H1 (cell line): ENCODE data around the gene PIEZO1. TPM values are rescaled to one million over a fixed set of nuclear protein-coding genes. Genes with fewer than 3 reads are reported as not detected.

Experiments
- ASH2L ChIP-seq: fragments of 200-600, 300-600 bp; sonication (generic); IDR thresholded peaks from one replicate; pipeline ENCODE4 v1.7.1; 2017; ENCODE audit warnings: low read length
- BCL11A ChIP-seq, 2 experiments: IDR thresholded peaks; one replicate each; pipeline ENCODE4 v1.6.1; 2011; ENCODE audit warnings: low read depth in 2 of 2, low read length in 2 of 2, mild to moderate bottlenecking in 2 of 2
- CBX5 ChIP-seq: fragments of 300-800, 300-1000 bp; sonication (generic); IDR thresholded peaks from 2 replicates; pipeline ENCODE4 v1.7.1; 2016; ENCODE audit warnings: antibody characterized with exemption, low read length, low read depth
- CEBPB ChIP-seq: IDR thresholded peaks from 2 replicates; pipeline ENCODE4 v1.6.1; 2012; ENCODE audit warnings: low read depth, low read length
- CHD2 ChIP-seq: IDR thresholded peaks from 2 replicates; pipeline ENCODE4 v1.6.1; 2012; ENCODE audit warnings: low read length, improper control_type of control experiment
- CREB1 ChIP-seq: IDR thresholded peaks from 2 replicates; pipeline ENCODE4 v1.6.1; 2012; ENCODE audit warnings: inconsistent platforms
- EGR1 ChIP-seq: IDR thresholded peaks from 2 replicates; pipeline ENCODE4 v1.6.1; 2011; ENCODE audit warnings: low read depth, low read length, borderline replicate concordance
- EZH2 ChIP-seq: fragments of 200-600 bp; sonication (generic); IDR thresholded peaks from 2 replicates; pipeline ENCODE4 v1.7.1; 2012; ENCODE audit warnings: low read depth, mild to moderate bottlenecking, moderate library complexity, low read length, inconsistent platforms; ENCODE audit not compliant: severe bottlenecking
- FOSL1 ChIP-seq: IDR thresholded peaks from 2 replicates; pipeline ENCODE4 v1.6.1; 2011; ENCODE audit warnings: mild to moderate bottlenecking, low read depth, low read length, moderate library complexity; ENCODE audit not compliant: insufficient read depth
- JUND ChIP-seq: IDR thresholded peaks from 2 replicates; pipeline ENCODE4 v1.6.1; 2011; ENCODE audit warnings: mild to moderate bottlenecking, improper control_type of control experiment, low read length
- KDM1A ChIP-seq: fragments of 200-600, 300-600 bp; sonication (generic); IDR thresholded peaks from 2 replicates; pipeline ENCODE4 v1.7.1; 2016; ENCODE audit warnings: mild to moderate bottlenecking, low read length, borderline replicate concordance
- KDM5A ChIP-seq: fragments of 200-600 bp; IDR thresholded peaks from 2 replicates; pipeline ENCODE4 v1.7.1; 2012; ENCODE audit warnings: mild to moderate bottlenecking, low read length, inconsistent platforms, mixed read lengths
- POLR2AphosphoS5 ChIP-seq: IDR thresholded peaks from 2 replicates; pipeline ENCODE4 v1.6.1; 2011; ENCODE audit warnings: low read depth, low read length
- RAD21 ChIP-seq, 2 experiments: IDR thresholded peaks in 1 of 2; conservative IDR thresholded peaks in 1 of 2; 2 replicates each; pipeline ENCODE4 v1.6.1; 2011; ENCODE audit warnings: low read depth in 2 of 2, low read length in 2 of 2, improper control_type of control experiment in 1 of 2, inconsistent platforms in 1 of 2, mild to moderate bottlenecking in 1 of 2, moderate library complexity in 1 of 2
- RXRA ChIP-seq: IDR thresholded peaks from 2 replicates; pipeline ENCODE4 v1.6.1; 2011; ENCODE audit warnings: low read depth, mild to moderate bottlenecking, low read length, moderate library complexity; ENCODE audit not compliant: insufficient read depth
- SIN3A ChIP-seq, 2 experiments: IDR thresholded peaks in 1 of 2; conservative IDR thresholded peaks in 1 of 2; 2 replicates each; pipeline ENCODE4 v1.6.1; 2011 to 2012; ENCODE audit warnings: low read length in 2 of 2, improper control_type of control experiment in 1 of 2, low read depth in 1 of 2, mild to moderate bottlenecking in 1 of 2
- SIRT6 ChIP-seq: IDR thresholded peaks from one replicate; pipeline ENCODE4 v1.7.1; 2012; ENCODE audit warnings: low read length, inconsistent platforms
- SP1 ChIP-seq: IDR thresholded peaks from 2 replicates; pipeline ENCODE4 v1.6.1; 2011; ENCODE audit warnings: low read depth, low read length
- SP2 ChIP-seq: IDR thresholded peaks from 2 replicates; pipeline ENCODE4 v1.6.1; 2012; ENCODE audit warnings: mild to moderate bottlenecking, low read length, inconsistent platforms
- SP4 ChIP-seq: IDR thresholded peaks from 2 replicates; pipeline ENCODE4 v1.6.1; 2012; ENCODE audit warnings: low read length, inconsistent platforms
- TAF1 ChIP-seq: IDR thresholded peaks from 2 replicates; pipeline ENCODE4 v1.6.1; 2011; ENCODE audit warnings: mild to moderate bottlenecking, low read depth, low read length
- TBP ChIP-seq: IDR thresholded peaks from 2 replicates; pipeline ENCODE4 v1.6.1; 2011; ENCODE audit warnings: low read depth, low read length, improper control_type of control experiment
- TEAD4 ChIP-seq: IDR thresholded peaks from 2 replicates; pipeline ENCODE4 v1.6.1; 2012; ENCODE audit warnings: low read depth, low read length, inconsistent platforms, mixed read lengths
- polyA plus RNA-seq, 7 experiments: library from polyadenylated mRNA; depleted of rRNA in 3 of 7; stranded (reverse) in 5 of 7; unstranded in 2 of 7; fragments of >200 nt in 5 of 7; fragments of 200-250 nt in 2 of 7; gene quantifications; 1 replicate in 5 of 7; 2 replicates in 1 of 7; 4 replicates in 1 of 7; pipeline versions ENCODE4 v1.2.1 to v1.2.3, GENCODE V29; 2011 to 2013; ENCODE audit warnings: missing spikeins in 2 of 7, mixed read lengths in 2 of 7
- total RNA-seq: library from RNA; stranded (reverse); fragmentation: NEBNext Ultra II Directional; extraction: Animal tissue kit (Norgen Biotek cat#: 25700); gene quantifications from 2 replicates; pipeline ENCODE4 v1.2.1, GENCODE V29; 2021
- TF ChIP-seq, protein P1 (sequence below), 3 experiments: IDR thresholded peaks; 1 replicate in 2 of 3; 2 replicates in 1 of 3; pipeline versions ENCODE4 v1.5.1 to v1.6.1; 2011; ENCODE audit warnings: low read length in 3 of 3, mild to moderate bottlenecking in 3 of 3, inconsistent platforms in 2 of 3, low read depth in 1 of 3, moderate library complexity in 1 of 3; ENCODE audit not compliant: insufficient read depth in 1 of 3; ENCODE audit errors: control extremely low read depth in 1 of 3

Gene PIEZO1
- total and polyA plus RNA-seq, 2 of the 8 experiments (the other 6 are each of a cell fraction or from before 2014, with no cell fraction given) = 42.3 to 67.5 TPM

DNA sequence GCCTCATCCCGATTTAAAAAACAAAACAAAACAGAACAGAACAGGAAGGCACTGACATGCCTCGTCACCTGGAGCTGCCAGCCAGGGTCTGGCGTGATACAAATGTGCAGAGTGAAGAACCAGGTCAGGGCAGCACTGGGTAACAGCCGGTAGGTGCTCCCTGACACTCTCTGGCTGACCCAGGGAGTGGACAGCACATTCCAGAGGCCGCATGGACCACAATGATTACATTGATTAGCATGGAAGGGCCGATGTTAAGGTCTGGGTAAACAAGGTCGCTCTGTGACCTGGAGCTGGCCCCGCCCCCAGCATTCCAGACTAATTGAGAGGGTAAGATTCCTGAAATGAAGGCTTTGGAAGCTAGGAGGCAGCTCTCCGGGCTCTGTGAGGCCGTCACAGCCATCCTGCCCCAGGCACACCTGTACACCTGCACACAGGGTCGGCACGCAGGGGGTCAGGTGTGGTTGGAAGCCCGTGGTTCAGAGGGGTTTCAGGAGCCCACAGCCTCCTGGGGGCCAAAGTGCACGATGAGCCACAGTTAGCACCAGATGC, 21.4 kb downstream of the PIEZO1 start (continued):
- TF ChIP-seq, protein P1, sequence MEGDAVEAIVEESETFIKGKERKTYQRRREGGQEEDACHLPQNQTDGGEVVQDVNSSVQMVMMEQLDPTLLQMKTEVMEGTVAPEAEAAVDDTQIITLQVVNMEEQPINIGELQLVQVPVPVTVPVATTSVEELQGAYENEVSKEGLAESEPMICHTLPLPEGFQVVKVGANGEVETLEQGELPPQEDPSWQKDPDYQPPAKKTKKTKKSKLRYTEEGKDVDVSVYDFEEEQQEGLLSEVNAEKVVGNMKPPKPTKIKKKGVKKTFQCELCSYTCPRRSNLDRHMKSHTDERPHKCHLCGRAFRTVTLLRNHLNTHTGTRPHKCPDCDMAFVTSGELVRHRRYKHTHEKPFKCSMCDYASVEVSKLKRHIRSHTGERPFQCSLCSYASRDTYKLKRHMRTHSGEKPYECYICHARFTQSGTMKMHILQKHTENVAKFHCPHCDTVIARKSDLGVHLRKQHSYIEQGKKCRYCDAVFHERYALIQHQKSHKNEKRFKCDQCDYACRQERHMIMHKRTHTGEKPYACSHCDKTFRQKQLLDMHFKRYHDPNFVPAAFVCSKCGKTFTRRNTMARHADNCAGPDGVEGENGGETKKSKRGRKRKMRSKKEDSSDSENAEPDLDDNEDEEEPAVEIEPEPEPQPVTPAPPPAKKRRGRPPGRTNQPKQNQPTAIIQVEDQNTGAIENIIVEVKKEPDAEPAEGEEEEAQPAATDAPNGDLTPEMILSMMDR (IDR thresholded peaks at IDR 0.05; ENCODE audit: control extremely low read depth in 1 of 3, insufficient read depth in 1 of 3, low read depth in 1 of 3, low read length in 3 of 3) = peak in 1 of 3 experiments; percentile 40; a peak in 1 of 4 replicates
- TF ChIP-seq SIN3A (conservative IDR thresholded peaks at IDR 0.05 in 1 of 2, IDR thresholded peaks at IDR 0.05 in 1 of 2; ENCODE audit: low read depth in 1 of 2, low read length in 2 of 2) (peak; percentile 35 to 82; a peak in 2 of 4 replicates), RXRA (0 out of 2 replicates have a peak, but pooled peaks have one; percentile 41), TEAD4 (peak; percentile 93), JUND (peak; percentile 33; the same call in 1 of the 2 replicates), POLR2AphosphoS5 (no peak), ASH2L (peak; percentile 52), EZH2 (no peak), EGR1 (0 out of 2 replicates have a peak, but pooled peaks have one; percentile 6), SP1 (peak; percentile 68), CBX5 (no peak), CEBPB (no peak), BCL11A (IDR thresholded peaks at IDR 0.05; ENCODE audit: low read depth in 2 of 2, low read length in 2 of 2) (peak in 1 of 2 experiments; percentile 6), RAD21 (IDR thresholded peaks at IDR 0.05 in 1 of 2, conservative IDR thresholded peaks at IDR 0.05 in 1 of 2; ENCODE audit: low read depth in 2 of 2, low read length in 2 of 2) (no peak; a peak in 2 of 4 replicates), KDM1A (no peak), KDM5A (no peak), FOSL1 (no peak), SP2 (no peak), CHD2 (no peak), SP4 (no peak), SIRT6 (no peak), TBP (no peak), TAF1 (peak; percentile 47; the same call in 1 of the 2 replicates), CREB1 (no peak)
